ENCODE data around the gene CSTPP1.

GRCh38 chr11:46970913-46971625, 34.5 kb downstream of the CSTPP1 start:
- TF ChIP-seq CTCF (IDR thresholded peaks at IDR 0.05) (no peak), POLR2A (IDR thresholded peaks at IDR 0.05) (no peak)
